IMR-90 (cell line): Measurements from ENCODE around the gene CMTM6.
"Not testable (repeated sequence)": the region's sequence is repeated elsewhere in the genome, so short reads cannot be mapped to it uniquely, and the experiment has no call there.

Experiments
- BHLHE40 ChIP-seq: fragments of 150-350 bp; IDR thresholded peaks from 2 replicates; pipeline ENCODE4 v1.6.1; 2016; ENCODE audit warnings: mild to moderate bottlenecking, low read depth, low read length
- CEBPB ChIP-seq: IDR thresholded peaks from 2 replicates; pipeline ENCODE4 v1.6.1; 2012; ENCODE audit warnings: low read depth, low read length, improper control_type of control experiment
- CTCF ChIP-seq: conservative IDR thresholded peaks from 2 replicates; pipeline ENCODE4 v1.5.1; 2012; ENCODE audit warnings: mild to moderate bottlenecking, low read depth, low read length, improper control_type of control experiment
- MXI1 ChIP-seq: IDR thresholded peaks from 2 replicates; pipeline ENCODE4 v1.6.1; 2012; ENCODE audit warnings: low read depth, mild to moderate bottlenecking, low read length, moderate library complexity, borderline replicate concordance
- RAD21 ChIP-seq: IDR thresholded peaks from 2 replicates; pipeline ENCODE4 v1.6.1; 2012; ENCODE audit warnings: low read length, improper control_type of control experiment
- SMC3 ChIP-seq: fragments of 150-350 bp; IDR thresholded peaks from 2 replicates; pipeline ENCODE4 v1.6.1; 2016; ENCODE audit warnings: low read depth, mild to moderate bottlenecking, antibody characterized with exemption, low read length, moderate library complexity

GRCh38 chr3:32466808-32467207 is 35.8 kb downstream of the CMTM6 start:
- not testable (repeated sequence) for TF ChIP-seq CTCF, RAD21, BHLHE40, CEBPB, SMC3, MXI1
